K562 (cell line): ENCODE measurements around the gene TPD52L2. TPM values are rescaled to one million over a fixed set of nuclear protein-coding genes. Genes with fewer than 3 reads are reported as not detected.

ENCODE experiments used
- ATAC-seq: fragments of 200-7000 bp; cut with Tn5 transposase; 3 replicates; pipeline ENCODE4 v1.9.1; 2020; ENCODE audit warnings: moderate library complexity
- BruUV-seq: library from RNA; stranded (reverse); fragments of 400-500 nt; replicated peaks from 2 replicates; lab custom pipeline; 2021; lab: Mats Ljungman, UMichigan
- CTCF ChIA-PET: fragments of 300-600 bp; formaldehyde crosslinking; extraction: SDS; loops from one replicate; lab custom pipeline; 2021; ENCODE audit warnings: low intra/inter-chr PET ratio; lab: Yijun Ruan, JAX
- POLR2A ChIA-PET: fragments of 300-600, 350-650 bp; sonication (Branson Sonifier 250); formaldehyde crosslinking; extraction: SDS; loops from one replicate; lab custom pipeline; 2021; ENCODE audit warnings: antibody characterized with exemption, inconsistent platforms; lab: Yijun Ruan, JAX
- DNase-seq, 4 experiments: peaks; one replicate each; pipeline versions ENCODE4 v3.0.0 to v3.0.0-alpha.2; 2011 to 2018; ENCODE audit warnings: low spot score in 3 of 4, mixed read lengths in 3 of 4; ENCODE audit errors: extremely low read depth in 1 of 4
- FAIRE-seq: peaks from 2 replicates; lab custom pipeline; 2011; peaks lifted over from hg19 to GRCh38; lab: Jason Lieb, UNC
- H2AFZ ChIP-seq: 2 replicates; pipeline ENCODE4 v1.6.0; 2011; ENCODE audit warnings: low read depth, low read length, control low read depth, inconsistent platforms
- H3K27ac ChIP-seq: fragments of 200-600 bp; 3 replicates; pipeline ENCODE4 v1.8.0; 2011; ENCODE audit warnings: low read depth, mild to moderate bottlenecking, control low read depth, inconsistent platforms, low read length, moderate library complexity, mixed read lengths; ENCODE audit errors: extremely low read depth
- H3K27me3 ChIP-seq, 2 experiments: fragments of 300-600 bp in 1 of 2; 2 replicates in 1 of 2; 3 replicates in 1 of 2; pipeline versions ENCODE4 v1.6.0 to v1.8.0; 2011; ENCODE audit warnings: inconsistent platforms in 2 of 2, low read length in 2 of 2, mild to moderate bottlenecking in 1 of 2, mixed read lengths in 1 of 2, moderate library complexity in 1 of 2; ENCODE audit not compliant: control insufficient read depth in 2 of 2, insufficient read depth in 2 of 2
- H3K36me3 ChIP-seq: fragments of 300-600 bp; 3 replicates; pipeline ENCODE4 v1.8.0; 2011; ENCODE audit warnings: mild to moderate bottlenecking, low read length, inconsistent platforms; ENCODE audit not compliant: control insufficient read depth, insufficient read depth
- H3K4me1 ChIP-seq, 2 experiments: fragments of 200-600 bp in 1 of 2; replicated peaks in 1 of 2; 2 replicates in 1 of 2; 3 replicates in 1 of 2; pipeline versions ENCODE4 v1.5.1 to v1.8.0; 2011; ENCODE audit warnings: inconsistent platforms in 2 of 2, low read length in 2 of 2, mild to moderate bottlenecking in 1 of 2, mixed read lengths in 1 of 2, moderate library complexity in 1 of 2; ENCODE audit not compliant: control insufficient read depth in 2 of 2, insufficient read depth in 2 of 2
- H3K4me2 ChIP-seq: 2 replicates; pipeline ENCODE4 v1.6.1; 2011; ENCODE audit warnings: low read length, control low read depth, inconsistent platforms, mixed read lengths; ENCODE audit not compliant: insufficient read depth
- H3K4me3 ChIP-seq: fragments of 200-600 bp; sonication (generic), shearing (Covaris generic); 2 replicates; pipeline ENCODE4 v1.5.1; 2016; ENCODE audit warnings: control low read depth, inconsistent platforms
- H3K79me2 ChIP-seq: fragments of 200-600 bp; 3 replicates; pipeline ENCODE4 v1.8.0; 2011; ENCODE audit warnings: low read length, inconsistent platforms; ENCODE audit not compliant: control insufficient read depth, insufficient read depth
- H3K9ac ChIP-seq, 2 experiments: 2 replicates each; pipeline versions ENCODE4 v1.6.0 to v1.6.1; 2011; ENCODE audit warnings: low read depth in 2 of 2, low read length in 2 of 2, control low read depth in 1 of 2, inconsistent platforms in 1 of 2, mild to moderate bottlenecking in 1 of 2, mixed read lengths in 1 of 2; ENCODE audit not compliant: insufficient read depth in 1 of 2
- H3K9me1 ChIP-seq: one replicate; pipeline ENCODE4 v1.6.0; 2011; ENCODE audit warnings: inconsistent platforms, mild to moderate bottlenecking, low read length, moderate library complexity; ENCODE audit not compliant: control insufficient read depth, insufficient read depth
- H3K9me3 ChIP-seq: replicated peaks from 2 replicates; pipeline ENCODE4 v1.5.1; 2011; ENCODE audit warnings: low read depth, low read length, inconsistent platforms; ENCODE audit not compliant: control insufficient read depth, insufficient read depth
- H4K20me1 ChIP-seq: replicated peaks from 2 replicates; pipeline ENCODE4 v1.6.1; 2011; ENCODE audit warnings: low read length, inconsistent platforms, mixed read lengths; ENCODE audit not compliant: control insufficient read depth, insufficient read depth
- ARHGAP35 ChIP-seq: fragments of 450-650 bp; IDR thresholded peaks from 2 replicates; pipeline ENCODE4 v1.6.1; 2018; ENCODE audit not compliant: partially characterized antibody
- ATF1 ChIP-seq, 2 experiments: fragments of 450-650 bp in 1 of 2; IDR thresholded peaks; 2 replicates each; pipeline ENCODE4 v1.6.1; 2016; ENCODE audit warnings: missing compliant biosample characterization in 1 of 2, missing genetic modification characterization in 1 of 2
- BMI1 ChIP-seq: fragments of 150-350 bp; IDR thresholded peaks from 2 replicates; pipeline ENCODE4 v1.6.1; 2014; ENCODE audit warnings: low read length
- CTBP1 ChIP-seq: fragments of 450-650 bp; IDR thresholded peaks from 2 replicates; pipeline ENCODE4 v1.6.1; 2016; ENCODE audit warnings: borderline replicate concordance
- DMBX1 ChIP-seq: fragments of 250-450 bp; sonication (Bioruptor Pico); IDR thresholded peaks from 2 replicates; pipeline ENCODE4 v1.8.0; 2022; ENCODE audit warnings: inconsistent platforms, mild to moderate bottlenecking, moderate library complexity, borderline replicate concordance
- HMG20B ChIP-seq: fragments of 250-450 bp; sonication (Bioruptor Pico); IDR thresholded peaks from 2 replicates; pipeline ENCODE4 v1.5.0; 2021; ENCODE audit warnings: mild to moderate bottlenecking
- HNRNPL ChIP-seq: fragments of 200-400 bp; formaldehyde crosslinking; IDR thresholded peaks from 2 replicates; pipeline ENCODE4 v1.6.1; 2017; ENCODE audit warnings: low read depth, mild to moderate bottlenecking, low read length
- MAZ ChIP-seq, 2 experiments: fragments of 450-650 bp in 1 of 2; sonication (generic) in 1 of 2; formaldehyde crosslinking; IDR thresholded peaks in 1 of 2; conservative IDR thresholded peaks in 1 of 2; 2 replicates each; pipeline versions ENCODE4 v1.4.0 to v1.5.0; 2020; ENCODE audit warnings: mild to moderate bottlenecking in 1 of 2, missing genetic modification reagents in 1 of 2
- NR2F6 ChIP-seq: fragments of 450-650 bp; formaldehyde crosslinking; IDR thresholded peaks from 2 replicates; pipeline ENCODE4 v1.4.0; 2020; ENCODE audit warnings: mild to moderate bottlenecking
- PCBP2 ChIP-seq: fragments of 200-400 bp; formaldehyde crosslinking; IDR thresholded peaks from 2 replicates; pipeline ENCODE4 v1.6.1; 2018; ENCODE audit warnings: low read length, low read depth, mild to moderate bottlenecking, moderate library complexity; ENCODE audit not compliant: poor library complexity, severe bottlenecking
- RBM39 ChIP-seq: fragments of 200-400 bp; formaldehyde crosslinking; optimal IDR thresholded peaks from 2 replicates; pipeline ENCODE3; 2018; ENCODE audit warnings: low read depth, low read length
- SIRT6 ChIP-seq: IDR thresholded peaks from one replicate; pipeline ENCODE4 v1.6.1; 2012; ENCODE audit warnings: low read depth, mild to moderate bottlenecking, control low read depth, inconsistent platforms, low read length, moderate library complexity
- SMARCA5 ChIP-seq: fragments of 450-650 bp; IDR thresholded peaks from 2 replicates; pipeline ENCODE4 v1.6.1; 2016
- TRIM24 ChIP-seq, 2 experiments: fragments of 450-650 bp; IDR thresholded peaks; 2 replicates each; pipeline ENCODE4 v1.6.1; 2016
- ZBTB1 ChIP-seq: sonication (generic); formaldehyde crosslinking; IDR thresholded peaks from 2 replicates; pipeline ENCODE4 v1.8.1; 2023; ENCODE audit warnings: missing genetic modification reagents, low read depth, mild to moderate bottlenecking, borderline replicate concordance
- ZNF184 ChIP-seq: sonication (generic); formaldehyde crosslinking; IDR thresholded peaks from 2 replicates; pipeline ENCODE4 v1.5.0; 2020; ENCODE audit warnings: missing genetic modification reagents
- ZNF57 ChIP-seq: fragments of 450-650 bp; formaldehyde crosslinking; IDR thresholded peaks from 2 replicates; pipeline ENCODE4 v1.4.0; 2020; ENCODE audit warnings: mild to moderate bottlenecking, moderate library complexity
- WGBS: fragments of 100-300 bp; shearing (Covaris generic); methylation state at CpG from one replicate; pipeline ENCODE4 v1.1.6; 2016; ENCODE audit warnings: low coverage, mixed read lengths; ENCODE audit not compliant: insufficient coverage; ENCODE audit errors: missing lambda C conversion rate; 5-methylcytosine and 5-hydroxymethylcytosine counted together
- in situ Hi-C: fragments of 300-500 bp; cut with MboI; formaldehyde crosslinking; loops from 4 replicates; pipeline ENCODE4 v1.15.0; 2018; ENCODE audit warnings: inconsistent platforms, mixed read lengths
- intact Hi-C: fragments of 100-400 bp; cut with micrococcal nuclease; formaldehyde crosslinking; loops from 2 replicates; pipeline ENCODE4 v1.14.2; 2022
- polyA plus RNA-seq, 8 experiments: library from polyadenylated mRNA; depleted of rRNA in 4 of 8; stranded (reverse) in 5 of 8; unstranded in 3 of 8; fragments of >200 nt; fragmentation: Nextera tagmentation in 2 of 8; fragmentation: Illumina TruSeq in 1 of 8; extraction: Ambion mirVana in 2 of 8; extraction: Trizol in 1 of 8; gene quantifications; 2 replicates each; pipeline versions ENCODE4 v1.2.1 to v1.2.3, GENCODE V29; 2011 to 2014; ENCODE audit warnings: inconsistent platforms in 1 of 8, missing spikeins in 1 of 8
- total RNA-seq, 7 experiments: library from RNA; depleted of rRNA in 6 of 7; stranded (reverse); fragments of >200 nt in 6 of 7; fragmentation: Illumina TruSeq in 2 of 7; extraction: Trizol in 2 of 7; gene quantifications; 2 replicates each; pipeline versions ENCODE4 v1.2.1 to v1.2.3, GENCODE V29; 2011 to 2021; ENCODE audit warnings: low replicate concordance in 1 of 7
- TF ChIP-seq, protein P1 (sequence below): fragments of 450-650 bp; IDR thresholded peaks from 2 replicates; pipeline ENCODE4 v1.7.1; 2018; ENCODE audit warnings: mild to moderate bottlenecking, low read depth; ENCODE audit not compliant: partially characterized antibody
- TF ChIP-seq, protein P2 (sequence below): fragments of 450-650 bp; IDR thresholded peaks from 2 replicates; pipeline ENCODE4 v1.6.1; 2016

Gene TPD52L2
- total and polyA plus RNA-seq, 9 of the 15 experiments (the other 6 are each of a cell fraction or from before 2014, with no cell fraction given), result 1.9 to 117 (median 74.6) TPM

DNA sequence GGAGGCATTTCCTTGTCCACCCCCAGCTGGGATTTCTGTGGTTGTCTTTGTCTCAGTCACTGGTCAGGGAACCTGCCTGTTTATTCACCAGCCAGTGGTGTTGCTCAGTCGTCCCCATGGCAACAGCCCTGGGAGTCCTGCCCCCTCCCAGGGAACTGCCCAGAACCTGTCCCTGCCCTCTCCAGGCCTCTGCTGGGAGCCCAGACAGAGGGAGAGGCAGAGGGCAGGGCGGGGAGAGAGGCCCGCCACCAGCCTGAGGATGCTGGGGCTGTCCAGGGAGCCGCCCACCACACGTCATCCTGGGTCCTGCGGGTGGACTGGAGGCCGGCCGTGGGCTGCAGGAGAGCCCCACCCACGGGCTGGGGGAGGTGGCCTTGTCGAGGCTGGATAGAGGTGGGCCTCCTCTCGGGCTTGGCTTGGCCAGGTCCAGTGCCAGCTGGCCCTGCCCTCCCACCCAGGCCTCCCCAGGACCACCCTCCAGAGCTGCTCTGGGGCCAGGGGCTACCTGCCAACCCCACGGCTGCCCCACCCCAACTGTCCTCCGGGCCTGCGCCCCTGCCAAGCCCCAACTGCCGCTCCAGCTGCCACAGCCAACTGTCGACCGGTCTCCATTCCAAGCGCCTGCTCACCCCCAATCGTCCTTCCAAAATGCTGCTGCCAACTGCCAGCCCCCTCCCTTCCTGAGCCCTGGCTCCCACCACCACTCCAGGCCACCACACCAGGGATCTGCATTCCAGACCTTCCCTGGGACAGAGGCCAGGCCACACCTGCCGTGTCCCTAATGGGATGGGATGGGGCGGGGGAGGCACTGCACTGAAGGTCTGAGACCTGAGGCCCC lies 29.8 kb upstream of the TPD52L2 start:
- Histone ChIP-seq H4K20me1 (no peaks in the 10 kb centered on the region), H3K9me3 (no peaks in the 10 kb centered on the region), H3K27me3 (no peaks in the 10 kb centered on the region; a peak in 2 of 5 replicates), H3K27ac (no peak overlapping the region), H3K9ac (peak overlapping the region in 1 of 2 experiments; percentile 64; a peak in 2 of 4 replicates), H3K9me1 (no peaks in the 10 kb centered on the region), H3K79me2 (no peaks in the 10 kb centered on the region), H2AFZ (peak overlapping the region; percentile 27; the same call in 1 of the 2 replicates), H3K4me1 (peaks cover 12 to 60% of the 10 kb centered on the region in 2 experiments), H3K4me2 (no peak overlapping the region), H3K4me3 (no peak overlapping the region), H3K36me3 (no peaks in the 10 kb centered on the region)
- DNase-seq (peak; percentile 84 to 87 (median 86)), FAIRE-seq (peak; percentile 82), ATAC-seq (peak; percentile 89)
- in situ Hi-C loops, result no loop called here
- intact Hi-C loops, result no loop called here
- BruUV-seq, result no TSS peak
- CTCF ChIA-PET, result no interaction called here
- 11% methylated on average over 11 of the region's 21 CpGs for WGBS
- POLR2A ChIA-PET, result no interaction called here
- TF ChIP-seq ZNF57 (CRISPR knock-in tag) (no peak), HMG20B (CRISPR knock-in tag) (no peak), PCBP2 (no peak), BMI1 (peak; percentile 70), SIRT6 (no peak), MAZ (CRISPR knock-in tag; conservative IDR thresholded peaks at IDR 0.05 in 1 of 2, IDR thresholded peaks at IDR 0.05 in 1 of 2) (peak in 1 of 2 experiments; percentile 22; a peak in 1 of 4 replicates), ZNF184 (CRISPR knock-in tag) (no peak), RBM39 (no peak), ATF1 (CRISPR knock-in tag; IDR thresholded peaks at IDR 0.05) (no peak), ATF1 (tag; IDR thresholded peaks at IDR 0.05) (peak; percentile 27; the same call in 1 of the 2 replicates), NR2F6 (no peak), ZBTB1 (CRISPR knock-in tag) (no peak), HNRNPL (0 out of 2 replicates have a peak, but pooled peaks have one; percentile 6), SMARCA5 (no peak), TRIM24 (IDR thresholded peaks at IDR 0.05) (no peak), ARHGAP35 (no peak), DMBX1 (CRISPR knock-in tag) (no peak), CTBP1 (peak; percentile 43; the same call in 1 of the 2 replicates)
- TF ChIP-seq, protein P1, sequence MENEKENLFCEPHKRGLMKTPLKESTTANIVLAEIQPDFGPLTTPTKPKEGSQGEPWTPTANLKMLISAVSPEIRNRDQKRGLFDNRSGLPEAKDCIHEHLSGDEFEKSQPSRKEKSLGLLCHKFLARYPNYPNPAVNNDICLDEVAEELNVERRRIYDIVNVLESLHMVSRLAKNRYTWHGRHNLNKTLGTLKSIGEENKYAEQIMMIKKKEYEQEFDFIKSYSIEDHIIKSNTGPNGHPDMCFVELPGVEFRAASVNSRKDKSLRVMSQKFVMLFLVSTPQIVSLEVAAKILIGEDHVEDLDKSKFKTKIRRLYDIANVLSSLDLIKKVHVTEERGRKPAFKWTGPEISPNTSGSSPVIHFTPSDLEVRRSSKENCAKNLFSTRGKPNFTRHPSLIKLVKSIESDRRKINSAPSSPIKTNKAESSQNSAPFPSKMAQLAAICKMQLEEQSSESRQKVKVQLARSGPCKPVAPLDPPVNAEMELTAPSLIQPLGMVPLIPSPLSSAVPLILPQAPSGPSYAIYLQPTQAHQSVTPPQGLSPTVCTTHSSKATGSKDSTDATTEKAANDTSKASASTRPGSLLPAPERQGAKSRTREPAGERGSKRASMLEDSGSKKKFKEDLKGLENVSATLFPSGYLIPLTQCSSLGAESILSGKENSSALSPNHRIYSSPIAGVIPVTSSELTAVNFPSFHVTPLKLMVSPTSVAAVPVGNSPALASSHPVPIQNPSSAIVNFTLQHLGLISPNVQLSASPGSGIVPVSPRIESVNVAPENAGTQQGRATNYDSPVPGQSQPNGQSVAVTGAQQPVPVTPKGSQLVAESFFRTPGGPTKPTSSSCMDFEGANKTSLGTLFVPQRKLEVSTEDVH, result no peak
- TF ChIP-seq, protein P2, sequence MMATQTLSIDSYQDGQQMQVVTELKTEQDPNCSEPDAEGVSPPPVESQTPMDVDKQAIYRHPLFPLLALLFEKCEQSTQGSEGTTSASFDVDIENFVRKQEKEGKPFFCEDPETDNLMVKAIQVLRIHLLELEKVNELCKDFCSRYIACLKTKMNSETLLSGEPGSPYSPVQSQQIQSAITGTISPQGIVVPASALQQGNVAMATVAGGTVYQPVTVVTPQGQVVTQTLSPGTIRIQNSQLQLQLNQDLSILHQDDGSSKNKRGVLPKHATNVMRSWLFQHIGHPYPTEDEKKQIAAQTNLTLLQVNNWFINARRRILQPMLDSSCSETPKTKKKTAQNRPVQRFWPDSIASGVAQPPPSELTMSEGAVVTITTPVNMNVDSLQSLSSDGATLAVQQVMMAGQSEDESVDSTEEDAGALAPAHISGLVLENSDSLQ, result peak; percentile 97
